T follicular helper cell (primary cell): ENCODE data around the gene GTF2F2.
"Not testable (repeated sequence)": the region's sequence is repeated elsewhere in the genome, so short reads cannot be mapped to it uniquely, and the experiment has no call there.

Experiments
- DNase-seq: peaks from one replicate; pipeline ENCODE4 v3.0.0-alpha.2; 2020; ENCODE audit warnings: low read depth

The GTF2F2 gene

DNA sequence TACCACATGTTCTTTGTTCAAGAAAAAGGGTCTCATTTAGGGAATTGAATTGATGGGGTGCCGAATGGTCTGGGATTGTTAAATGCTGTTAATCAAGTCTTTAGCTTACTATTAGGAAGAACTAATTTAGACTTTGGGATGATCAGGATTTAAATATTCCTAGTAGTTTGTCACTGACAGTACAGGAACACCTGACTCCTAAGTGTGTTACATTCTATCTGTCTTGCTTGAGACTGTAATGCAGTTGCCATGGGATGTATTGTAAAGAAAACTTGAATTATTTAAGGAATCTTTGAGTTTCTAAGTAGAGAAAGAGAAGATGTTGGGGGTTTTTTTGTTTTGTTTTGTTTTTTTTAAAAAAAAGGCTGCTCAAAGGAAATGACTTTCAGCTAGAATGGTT, 98.4 kb downstream of the GTF2F2 start:
- DNase-seq: no peak

DNA sequence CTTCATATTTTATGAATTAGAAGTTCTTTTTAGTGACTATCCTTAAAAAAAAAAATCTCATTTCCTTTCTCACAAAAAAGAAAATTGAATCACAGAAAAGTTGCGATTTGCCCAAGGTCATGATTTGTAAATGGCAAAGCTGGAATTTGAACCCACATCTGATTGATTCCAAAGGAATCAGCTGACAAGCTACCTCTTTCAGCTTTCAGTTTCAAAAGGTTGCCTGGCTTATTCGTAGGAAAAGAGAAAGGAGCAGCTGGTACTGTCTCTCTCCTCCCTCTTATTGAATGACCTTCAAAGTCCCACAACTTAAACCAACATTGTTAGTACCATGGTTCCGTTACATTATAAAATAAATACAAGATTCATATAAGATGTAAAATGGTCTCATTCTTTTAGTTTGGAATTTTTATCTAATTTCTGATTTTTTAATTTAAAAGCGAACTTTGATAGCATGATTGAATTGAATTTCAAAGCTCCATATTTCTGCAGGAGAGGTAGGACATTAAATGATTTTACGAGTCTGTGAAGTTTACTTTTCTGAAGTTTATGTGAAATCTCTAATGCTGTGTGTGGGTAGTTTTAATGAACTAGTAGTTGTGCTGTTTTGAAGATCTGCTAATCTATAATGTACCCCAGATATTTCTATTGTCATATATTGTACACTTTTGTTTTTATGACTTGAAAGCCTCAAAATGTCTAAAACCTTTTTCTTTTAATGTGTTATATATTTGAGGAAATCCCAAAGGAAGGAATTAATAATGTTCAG, 99.0 kb downstream of the GTF2F2 start:
- no peak for DNase-seq

DNA sequence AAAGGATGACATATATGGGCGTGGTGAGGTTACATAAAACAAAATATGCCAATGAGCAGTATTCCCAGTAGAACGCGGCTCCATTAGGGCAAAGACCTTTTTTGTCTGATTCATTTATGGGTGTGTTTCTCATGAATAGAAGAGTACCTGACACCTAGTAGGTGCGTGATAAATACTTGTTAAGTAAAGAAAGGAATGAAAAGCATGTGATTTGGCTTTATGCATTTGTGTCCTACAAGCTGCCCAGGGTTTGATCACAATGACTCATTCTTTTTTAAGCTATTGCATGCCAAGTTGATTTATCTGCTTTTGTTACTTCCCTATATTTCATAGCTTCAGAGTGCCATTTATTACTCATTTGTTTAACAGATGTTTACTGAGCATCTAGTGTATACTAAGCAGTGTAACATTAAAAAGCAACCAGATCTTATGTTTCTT, 99.6 kb downstream of the GTF2F2 start:
- no peak for DNase-seq

DNA sequence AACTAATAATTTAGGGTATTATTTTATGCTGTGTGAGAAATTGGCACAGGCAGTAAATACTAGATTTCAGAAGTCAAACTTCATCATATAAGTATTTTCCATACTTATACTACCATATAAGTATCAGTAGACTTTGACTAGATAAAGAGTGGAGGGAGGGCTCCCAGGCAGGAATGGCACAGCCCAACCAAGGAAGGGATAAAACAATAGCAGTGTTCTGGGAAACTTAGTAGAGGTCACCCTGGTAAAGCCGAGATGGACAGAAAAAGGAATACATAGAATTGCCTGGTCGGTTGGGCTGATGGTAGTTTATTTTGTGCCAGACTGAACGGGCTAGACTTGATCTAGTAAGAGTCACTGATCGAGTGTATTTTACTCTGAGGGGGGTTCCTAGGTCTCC, 100.1 kb downstream of the GTF2F2 start:
- DNase-seq: no peak

DNA sequence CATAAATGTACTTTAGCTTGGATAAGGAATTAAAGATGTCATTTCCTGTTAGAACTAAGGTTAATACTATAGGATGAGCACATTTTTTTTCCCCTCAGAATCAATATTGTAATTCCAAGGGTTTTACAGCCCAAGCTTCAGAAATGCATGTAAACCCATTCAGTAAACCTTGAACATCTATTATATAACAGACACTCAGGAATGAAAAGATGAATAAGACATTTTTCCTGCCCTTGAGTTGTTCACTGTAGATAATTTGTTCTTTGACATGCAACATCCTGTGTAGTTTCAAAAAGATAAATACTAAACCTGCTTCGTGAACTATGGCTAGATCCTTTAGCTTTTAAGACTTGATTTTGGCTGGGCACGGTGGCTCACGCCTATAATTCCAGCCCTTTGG, 102.2 kb downstream of the GTF2F2 start:
- no peak for DNase-seq

DNA sequence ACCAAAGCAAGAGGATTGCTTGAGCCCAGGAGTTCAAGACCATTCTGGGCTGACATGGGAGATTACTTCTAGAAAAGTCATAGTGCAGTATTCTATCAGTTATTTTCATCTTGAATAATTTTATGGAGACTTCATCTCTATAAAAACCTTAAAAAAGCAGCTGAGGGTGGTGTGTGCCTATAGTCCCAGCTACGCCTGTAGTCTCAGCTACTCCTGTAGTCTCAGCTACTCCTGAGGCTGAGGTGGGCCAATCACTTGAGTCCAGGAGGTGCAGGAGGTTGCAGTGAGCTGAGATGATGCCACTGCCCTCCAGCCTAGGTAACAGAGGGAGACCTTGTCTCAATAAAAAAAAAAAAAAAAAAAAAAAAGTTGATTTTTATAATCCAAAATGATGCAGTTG, 102.6 kb downstream of the GTF2F2 start:
- no peak for DNase-seq

DNA sequence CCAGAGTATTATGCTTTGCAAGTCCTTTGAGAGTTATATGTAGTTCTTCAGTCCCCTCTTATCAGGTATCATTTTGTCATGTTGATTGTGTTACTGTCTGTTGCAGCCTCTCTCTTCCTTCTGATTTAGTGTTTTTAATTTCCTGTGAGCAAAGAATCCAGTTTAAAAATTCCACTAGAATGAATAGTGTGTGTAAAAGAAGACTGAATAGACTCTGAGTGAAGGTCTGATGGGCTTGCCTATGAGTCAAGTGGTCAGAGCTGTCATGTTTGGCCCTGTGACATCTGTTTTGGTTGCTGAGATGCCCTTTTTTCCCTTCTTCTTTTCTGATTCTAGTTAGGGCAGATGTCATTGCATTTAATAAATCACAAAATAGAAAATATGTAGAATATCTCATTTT, 103.9 kb downstream of the GTF2F2 start:
- no peak for DNase-seq

DNA sequence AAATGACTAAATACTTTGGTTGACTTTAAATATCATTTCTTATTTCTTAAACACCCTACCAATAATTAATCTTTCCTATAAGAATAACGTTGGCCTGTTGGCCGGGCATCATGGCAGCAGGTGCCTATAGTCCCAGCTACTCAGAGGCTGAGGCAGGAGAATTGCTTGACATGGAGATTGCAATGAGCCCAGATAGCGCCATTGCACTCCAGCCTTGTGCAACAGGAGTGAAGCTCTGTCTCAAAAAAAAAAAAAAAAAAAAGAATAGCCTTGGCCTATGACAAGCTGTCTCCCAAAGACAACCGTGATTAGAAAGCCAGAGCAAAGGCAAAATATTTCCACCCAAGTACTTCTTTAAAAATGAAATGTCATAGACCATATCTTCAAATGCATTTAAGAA, 105.1 kb downstream of the GTF2F2 start:
- DNase-seq: no peak

DNA sequence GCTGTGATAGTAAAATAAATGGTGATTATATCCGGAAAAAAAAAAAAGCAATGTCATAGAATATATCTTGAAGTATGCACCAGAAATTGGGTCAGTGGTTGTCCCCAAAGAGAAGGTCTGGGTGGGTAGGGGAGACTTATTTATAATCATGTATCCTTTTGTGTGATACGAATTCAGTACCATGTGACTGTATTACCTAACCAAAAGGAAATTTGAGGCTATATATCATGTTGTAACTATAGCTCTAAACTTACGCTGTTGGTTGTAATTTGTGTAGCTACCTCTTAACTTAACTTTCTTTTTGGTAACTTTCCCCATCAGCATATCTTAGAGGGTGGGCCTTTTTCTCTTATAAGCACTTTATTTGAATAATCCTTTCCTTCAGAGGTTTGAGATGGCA, 105.7 kb downstream of the GTF2F2 start:
- no peak for DNase-seq

DNA sequence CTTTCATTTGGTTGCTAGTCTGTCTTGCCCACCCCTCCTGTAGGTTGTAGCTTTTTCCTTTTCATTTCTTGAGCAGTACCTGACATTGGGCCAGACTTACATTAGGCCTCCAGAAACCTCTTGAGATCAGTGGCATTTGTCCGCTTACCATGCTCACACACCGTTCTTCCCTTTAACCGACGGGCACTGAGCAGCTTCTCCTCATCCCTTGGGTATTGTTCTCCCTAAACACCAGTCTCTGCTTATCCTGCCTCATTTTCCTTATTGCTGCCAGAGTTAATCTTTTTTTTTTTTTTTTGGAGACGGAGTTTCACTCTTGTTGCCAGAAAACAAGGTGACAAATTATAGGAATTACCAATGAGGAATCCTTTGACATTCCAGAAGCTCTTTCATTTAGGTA, 107.7 kb downstream of the GTF2F2 start:
- no peak for DNase-seq

DNA sequence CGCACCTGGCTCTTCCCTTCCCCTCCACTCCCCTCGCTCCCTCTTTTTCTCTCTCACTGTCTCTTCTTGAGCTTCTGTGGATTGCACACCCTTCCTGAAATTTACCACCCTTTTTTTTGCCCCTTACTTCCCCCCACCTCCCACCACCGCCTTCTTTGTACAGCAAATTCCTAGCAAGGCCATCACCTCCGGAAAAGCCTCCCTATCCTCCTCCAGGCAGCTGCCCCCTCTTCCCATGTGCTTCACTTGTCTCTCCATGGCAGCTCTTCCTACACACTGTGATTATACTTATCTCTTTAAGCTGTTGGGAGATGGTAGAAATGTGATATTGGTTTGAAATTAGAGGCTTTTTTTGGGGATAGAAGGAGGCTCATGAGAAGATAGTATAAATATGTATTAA, 108.9 kb downstream of the GTF2F2 start:
- no peak for DNase-seq

DNA sequence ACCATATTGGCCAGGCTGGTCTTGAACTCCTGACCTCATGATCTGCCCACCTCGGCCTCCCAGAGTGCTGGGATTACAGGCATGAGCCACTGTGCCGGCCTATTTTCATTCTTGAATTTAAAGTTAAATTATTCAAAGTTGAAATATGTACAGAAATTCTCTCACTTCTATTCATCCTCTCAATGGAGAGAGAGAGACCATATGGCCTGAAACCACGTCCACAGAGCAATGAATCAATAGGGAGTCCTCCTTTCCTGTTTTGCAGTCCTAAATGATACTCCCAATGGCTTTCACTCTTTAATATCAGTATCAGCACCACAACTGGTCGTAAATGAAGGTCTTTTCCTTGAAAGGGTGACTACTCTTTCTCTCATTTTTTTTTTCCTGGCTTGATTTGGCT, 111.0 kb downstream of the GTF2F2 start:
- no peak for DNase-seq

DNA sequence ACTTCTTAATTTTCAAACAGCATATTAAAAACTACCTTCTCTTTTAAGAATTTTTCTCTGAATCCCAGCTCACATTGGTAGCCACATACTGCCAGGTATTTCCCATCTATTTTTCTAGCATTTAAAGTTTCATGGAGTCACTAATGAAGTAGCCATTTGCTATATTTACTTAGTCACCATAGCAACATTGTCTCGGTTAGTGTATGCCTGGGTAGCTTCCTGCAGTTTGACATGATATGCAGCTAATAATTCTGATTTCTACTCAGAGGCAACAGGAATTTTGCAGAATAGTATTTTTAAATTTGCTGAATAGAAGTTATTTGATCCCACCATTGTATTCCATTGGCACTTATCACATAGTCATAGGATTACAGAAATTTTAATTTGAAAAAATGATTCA, 111.4 kb downstream of the GTF2F2 start:
- DNase-seq: no peak

DNA sequence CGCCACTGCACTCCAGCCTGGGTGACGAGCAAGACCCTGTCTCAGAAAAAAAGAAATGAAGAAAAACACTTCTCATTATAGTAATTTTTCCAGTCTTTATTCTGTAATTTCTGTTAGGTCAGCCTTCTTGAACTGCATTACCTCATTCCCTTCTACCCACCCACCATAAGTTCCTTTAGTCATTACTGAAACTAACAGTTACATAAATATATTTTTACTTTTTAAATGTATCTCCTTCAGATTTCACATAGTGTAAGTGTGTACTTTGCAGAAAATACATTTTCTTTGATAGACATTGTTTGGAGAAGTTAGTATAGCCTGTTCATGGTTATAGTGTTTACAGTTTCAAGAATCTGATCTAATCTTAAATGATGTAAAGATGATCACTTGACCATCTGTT, 112.3 kb downstream of the GTF2F2 start:
- DNase-seq: no peak

DNA sequence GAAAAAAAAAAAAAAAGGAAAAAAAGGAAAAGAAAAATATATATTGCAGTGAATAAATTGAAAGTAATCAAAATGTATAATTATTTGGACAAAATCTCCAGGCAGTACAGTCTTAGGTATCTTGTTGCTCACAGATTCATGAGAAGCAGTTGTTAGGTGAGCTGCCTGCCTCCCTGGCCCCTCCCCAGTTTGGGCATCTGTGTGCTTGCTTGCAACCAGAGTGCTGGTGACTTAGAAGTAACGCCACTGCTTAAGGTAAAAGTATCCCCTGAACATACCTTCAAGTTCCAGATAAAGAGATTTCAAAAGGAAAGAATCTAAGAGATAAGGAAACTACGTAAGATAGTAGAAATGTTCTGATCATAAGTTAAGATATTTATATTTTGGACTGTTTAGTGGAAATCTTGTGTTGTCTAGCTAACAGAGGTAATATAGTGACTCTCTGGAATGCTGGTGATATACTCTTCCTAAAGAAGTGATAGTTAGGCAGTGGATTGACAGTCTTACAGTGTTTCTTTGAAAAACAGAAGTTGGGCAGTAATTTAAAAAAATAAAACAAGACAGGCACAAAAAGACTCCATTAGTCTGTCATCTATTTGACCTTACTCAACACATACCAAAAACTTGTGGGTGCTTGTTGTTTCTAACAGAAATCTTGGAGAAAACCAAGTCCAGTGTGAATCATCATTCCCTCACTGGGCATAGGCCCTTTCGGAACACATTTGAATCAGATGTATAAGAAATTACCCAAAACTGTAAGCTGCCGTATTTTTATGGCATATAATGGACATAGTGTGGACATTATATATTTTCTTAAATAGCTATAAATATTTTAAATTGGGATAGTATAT, 118.9 kb downstream of the GTF2F2 start:
- no peak for DNase-seq

DNA sequence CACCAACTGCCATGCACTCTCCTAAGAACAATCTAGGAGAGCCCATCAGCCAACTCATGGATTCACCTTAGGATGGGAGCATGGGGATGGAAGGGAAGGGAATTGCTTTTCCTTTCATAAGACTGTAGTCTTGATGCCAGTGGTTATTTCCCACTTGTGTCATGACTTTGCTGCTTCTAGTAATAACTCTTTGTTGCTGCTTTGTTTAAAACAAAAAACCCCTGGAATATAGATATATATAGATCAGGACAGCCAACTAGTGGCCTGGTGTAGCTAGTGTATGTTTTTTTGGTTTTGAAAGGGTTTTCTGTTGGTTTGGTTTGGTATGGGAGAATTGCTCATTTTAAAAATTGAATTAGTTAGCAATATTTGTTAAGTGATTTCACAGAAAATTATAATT, 119.8 kb downstream of the GTF2F2 start:
- DNase-seq: no peak

DNA sequence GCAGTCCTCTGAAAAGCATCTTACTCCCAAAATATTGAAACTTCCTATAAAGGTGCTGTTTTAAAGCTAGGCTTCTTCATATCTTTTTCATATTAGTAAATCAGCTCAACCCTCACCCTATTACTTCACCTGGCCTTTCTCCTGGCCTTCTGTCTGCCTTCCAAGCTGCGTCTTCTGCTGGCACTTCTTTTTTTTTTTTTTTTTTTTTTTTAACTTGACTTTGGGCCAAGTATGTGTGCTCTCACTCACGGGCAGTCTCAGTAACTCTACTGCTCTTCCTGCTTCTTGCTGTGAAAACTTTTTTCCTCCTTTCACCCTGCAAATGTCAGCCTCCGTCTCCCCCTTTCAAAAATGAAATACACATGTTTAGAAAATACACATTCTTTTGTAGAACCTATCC, 121.8 kb downstream of the GTF2F2 start:
- no peak for DNase-seq

DNA sequence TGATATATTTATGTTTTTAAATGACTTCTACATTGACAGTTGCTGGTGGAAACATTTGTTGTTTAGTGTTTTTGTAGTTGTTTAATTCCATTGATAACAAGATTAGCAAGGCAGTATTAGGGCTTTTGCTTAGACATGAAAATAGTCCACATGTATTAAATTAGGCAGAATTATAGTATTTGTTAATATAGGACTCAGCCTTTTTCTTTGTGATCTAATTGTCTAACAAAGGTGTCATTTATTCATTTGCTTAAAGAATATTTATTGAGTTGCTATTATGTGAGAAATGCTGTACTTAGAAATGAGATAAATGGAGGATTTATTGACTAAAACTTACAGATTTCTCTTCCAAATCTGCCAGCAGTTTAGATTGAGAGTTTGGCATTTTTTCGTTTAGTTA, 122.2 kb downstream of the GTF2F2 start:
- no peak for DNase-seq

DNA sequence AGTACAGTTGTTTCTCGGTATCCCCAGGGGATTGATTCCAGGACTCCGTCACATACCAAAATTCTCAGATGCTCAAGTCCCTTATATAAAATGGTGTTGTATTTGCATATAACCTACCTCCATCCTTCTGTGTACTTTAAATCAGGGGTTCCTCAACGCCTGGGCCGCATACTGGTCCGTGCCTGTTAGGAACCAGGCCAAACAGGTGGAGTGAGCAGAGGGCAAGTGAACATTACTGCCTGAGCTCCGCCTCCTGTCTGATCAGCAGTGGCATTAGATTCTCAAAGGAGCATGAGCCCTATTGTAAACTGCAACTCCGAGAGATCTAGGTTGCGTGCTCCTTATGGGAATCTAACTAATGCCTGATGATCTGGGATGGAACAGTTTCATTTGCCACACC, 122.8 kb downstream of the GTF2F2 start:
- DNase-seq: no peak

DNA sequence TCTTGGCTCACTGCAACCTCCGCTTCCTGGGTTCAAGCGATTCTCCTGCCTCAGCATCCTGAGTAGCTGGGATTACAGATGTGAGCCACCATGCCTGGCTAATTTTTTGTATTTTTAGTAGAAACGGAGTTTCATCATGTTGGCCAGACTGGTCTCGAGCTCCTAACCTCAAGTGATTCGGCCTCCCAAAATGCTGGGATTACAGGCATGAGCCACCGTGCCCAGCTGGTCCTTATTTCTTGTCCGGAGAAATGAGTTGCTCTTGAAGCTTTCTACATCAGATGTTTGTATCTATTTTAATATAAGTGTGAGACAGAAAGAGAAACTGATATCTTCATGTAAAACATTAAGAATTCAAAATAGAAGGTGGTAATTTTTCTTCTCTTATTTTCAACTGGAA, 124.4 kb downstream of the GTF2F2 start:
- DNase-seq: not testable (repeated sequence)

DNA sequence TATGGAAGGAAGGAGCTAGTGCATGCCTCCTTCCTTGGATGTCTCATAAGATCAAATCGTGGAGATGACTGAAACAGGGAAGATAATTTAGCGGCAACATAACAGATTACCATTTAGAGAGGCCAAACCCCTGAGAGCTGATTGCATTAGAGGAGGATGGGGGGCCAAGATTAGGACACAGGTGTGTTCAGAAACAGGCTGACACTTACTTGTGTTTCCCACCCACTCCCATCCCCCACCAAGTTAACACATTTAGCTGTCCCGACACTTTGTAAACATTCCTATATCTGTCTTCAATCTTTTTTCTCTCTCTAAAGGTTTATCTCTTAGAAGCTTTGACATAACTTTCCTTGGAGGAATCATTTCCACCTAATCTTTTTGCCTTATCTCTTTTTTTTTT, 129.4 kb downstream of the GTF2F2 start:
- DNase-seq: no peak

DNA sequence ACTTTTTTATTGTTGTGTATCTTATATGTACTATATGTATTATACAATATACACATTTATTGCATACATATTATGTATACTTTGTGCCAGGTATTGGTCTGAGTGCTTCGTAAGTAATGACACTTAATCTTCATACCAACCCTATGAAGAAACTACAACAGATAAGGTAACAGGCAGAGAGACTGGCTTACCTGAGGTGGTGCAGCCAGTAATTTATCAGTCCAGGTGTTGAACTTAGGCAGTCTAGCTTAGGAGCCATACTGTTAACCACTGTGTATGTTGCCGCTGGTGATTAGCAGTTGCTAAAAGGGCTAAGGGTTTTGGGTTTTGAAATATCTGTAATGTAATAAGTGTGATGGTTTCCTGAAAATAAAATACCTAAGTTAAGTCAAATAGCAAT, 134.1 kb downstream of the GTF2F2 start:
- no peak for DNase-seq

DNA sequence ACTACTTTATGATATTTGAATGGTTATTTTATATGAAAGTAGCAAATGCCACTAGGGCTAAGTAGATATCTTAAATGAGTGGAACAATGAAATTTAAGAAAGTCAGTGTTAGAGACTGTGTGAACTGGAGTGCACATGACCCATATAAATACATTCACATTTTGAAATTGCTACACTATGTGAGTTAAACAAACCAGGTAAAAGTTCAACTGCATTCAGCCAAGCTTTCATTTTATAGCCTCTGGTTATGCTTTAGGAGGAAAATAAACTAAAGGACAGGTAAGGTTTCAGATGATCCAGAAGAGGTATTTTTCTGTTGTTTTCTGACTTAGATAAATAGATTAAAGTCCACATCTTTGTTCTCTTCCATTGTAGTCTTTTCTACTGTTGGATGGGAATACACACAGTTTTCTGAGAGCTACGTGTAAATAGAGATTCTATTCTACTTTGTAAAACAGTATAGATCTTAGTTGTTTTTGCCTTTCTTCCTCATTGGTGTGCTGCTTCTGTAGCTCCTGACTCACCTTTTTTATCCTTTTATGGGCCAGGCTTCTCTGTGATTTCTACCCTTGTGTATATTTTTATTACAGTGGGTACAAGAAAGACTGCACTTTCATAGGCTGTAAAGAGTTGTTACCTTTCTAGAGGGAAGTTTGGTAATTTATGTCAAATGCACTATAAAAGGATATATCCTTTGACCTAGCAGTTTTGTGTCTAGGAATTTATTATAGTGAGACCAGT, 135.1 kb downstream of the GTF2F2 start:
- DNase-seq: no peak
